Natural killer cell (primary cell): ENCODE results near the gene IQSEC1. TPM values are rescaled to one million over a fixed set of nuclear protein-coding genes. Genes with fewer than 3 reads are reported as not detected.

Experiments used
- ATAC-seq, 3 donors: fragments of 150-1000 bp in 2 of 3; fragments of 200-7000 bp in 1 of 3; cut with Tn5 transposase; 1 replicate in 1 of 3; 2 replicates in 2 of 3; pipeline ENCODE4 v1.10.0; 2021; ENCODE audit warnings: mild to moderate bottlenecking in 2 of 3, moderate library complexity in 2 of 3
- DNase-seq, 2 donors: peaks; one replicate each; pipeline versions ENCODE4 v3.0.0 to v3.0.0-alpha.2; 2013 to 2021; ENCODE audit warnings: mixed read lengths in 1 of 2
- H3K27ac ChIP-seq: one replicate; pipeline ENCODE4 v1.5.1; 2013; ENCODE audit warnings: mild to moderate bottlenecking, low read length
- H3K27me3 ChIP-seq: one replicate; pipeline ENCODE4 v1.6.1; 2013; ENCODE audit warnings: low read length; ENCODE audit not compliant: control insufficient read depth, insufficient read depth
- H3K36me3 ChIP-seq: one replicate; pipeline ENCODE4 v1.6.1; 2013; ENCODE audit warnings: low read length; ENCODE audit not compliant: control insufficient read depth, insufficient read depth
- H3K4me1 ChIP-seq: one replicate; pipeline ENCODE4 v1.6.1; 2013; ENCODE audit warnings: low read length; ENCODE audit not compliant: control insufficient read depth, insufficient read depth
- H3K4me3 ChIP-seq: one replicate; pipeline ENCODE4 v1.5.1; 2013; ENCODE audit warnings: low read length
- H3K9me3 ChIP-seq: one replicate; pipeline ENCODE4 v1.6.1; 2013; ENCODE audit warnings: low read length; ENCODE audit not compliant: control insufficient read depth, insufficient read depth
- H3K27ac Mint-ChIP-seq, 2 donors: one replicate each; pipeline ENCODE4 v1.8.0; 2022; ENCODE audit warnings: mild to moderate bottlenecking in 2 of 2, mixed read lengths in 2 of 2, moderate library complexity in 1 of 2
- H3K27me3 Mint-ChIP-seq, 2 donors: one replicate each; pipeline ENCODE4 v1.8.0; 2022; ENCODE audit warnings: low read depth in 2 of 2, mixed read lengths in 2 of 2
- H3K36me3 Mint-ChIP-seq: one replicate; pipeline ENCODE4 v1.8.0; 2022; ENCODE audit warnings: mixed read lengths
- H3K4me1 Mint-ChIP-seq, 2 donors: one replicate each; pipeline ENCODE4 v1.8.0; 2022; ENCODE audit warnings: mixed read lengths in 2 of 2
- H3K4me3 Mint-ChIP-seq: one replicate; pipeline ENCODE4 v1.8.0; 2022; ENCODE audit warnings: mild to moderate bottlenecking, moderate library complexity, mixed read lengths
- H3K9me3 Mint-ChIP-seq, 2 donors: one replicate each; pipeline ENCODE4 v1.8.0; 2022; ENCODE audit warnings: mixed read lengths in 2 of 2
- CTCF ChIP-seq: fragments of 200-600 bp; IDR thresholded peaks from one replicate; pipeline ENCODE4 v1.8.0; 2022; ENCODE audit warnings: antibody characterized with exemption
- WGBS: methylation state at CpG from one replicate; pipeline ENCODE4 v1.1.7; 2013; ENCODE audit warnings: missing lambda C conversion rate; ENCODE audit not compliant: insufficient coverage; 5-methylcytosine and 5-hydroxymethylcytosine counted together
- intact Hi-C: fragments of 100-400 bp; cut with micrococcal nuclease; formaldehyde crosslinking; loops from one replicate; pipeline ENCODE4 v1.14.2; 2022
- total RNA-seq, 4 donors: library from RNA; stranded (reverse); fragments of 120-200 nt in 1 of 4; gene quantifications; one replicate each; pipeline versions ENCODE4 v1.2.3 to v1.2.4, GENCODE V29; 2013 to 2022

Gene IQSEC1
- total RNA-seq, 3 donors from 2014 or later (not counting 1 experiment from before 2014, with no cell fraction given) = 124 to 189 (median 138) TPM

GRCh38 chr3:13120928-13121552 lies 47.8 kb upstream of the IQSEC1 start:
- H3K36me3 Mint-ChIP-seq = no peaks in the 10 kb centered on the region
- H3K27me3 ChIP-seq = no peaks in the 10 kb centered on the region
- H3K9me3 Mint-ChIP-seq = no peaks in the 10 kb centered on the region
- TF ChIP-seq CTCF = no peak
- no peaks in the 10 kb centered on the region for H3K36me3 ChIP-seq
- ATAC-seq (no peak), DNase-seq (no peak)
- no peaks in the 10 kb centered on the region for H3K4me1 Mint-ChIP-seq
- no peaks in the 10 kb centered on the region for H3K9me3 ChIP-seq
- H3K27ac ChIP-seq = no peak overlapping the region
- no peaks in the 10 kb centered on the region for H3K4me1 ChIP-seq
- H3K27ac Mint-ChIP-seq = no peak overlapping the region
- no peak overlapping the region for H3K4me3 ChIP-seq
- WGBS = 91% methylated on average over 16 of the region's 16 CpGs
- no peak overlapping the region for H3K4me3 Mint-ChIP-seq
- intact Hi-C loops = no loop called here
- peaks cover 0 to 3% of the 10 kb centered on the region in 2 donors for H3K27me3 Mint-ChIP-seq

- Histone ChIP-seq H3K4me3 (no peak overlapping the region), H3K4me1 (no peaks in the 10 kb centered on the region), H3K9me3 (no peaks in the 10 kb centered on the region), H3K27ac (no peak overlapping the region), H3K36me3 (no peaks in the 10 kb centered on the region), H3K27me3 (no peaks in the 10 kb centered on the region)
- DNase-seq (no peak), ATAC-seq (no peak)
- Mint-ChIP-seq H3K9me3 (no peaks in the 10 kb centered on the region), H3K4me3 (no peak overlapping the region), H3K36me3 (no peaks in the 10 kb centered on the region), H3K4me1 (no peaks in the 10 kb centered on the region), H3K27ac (no peak overlapping the region), H3K27me3 (peaks cover 0 to 3% of the 10 kb centered on the region in 2 donors)
- intact Hi-C loops = no loop called here
- WGBS = 84% methylated on average over 14 of the region's 14 CpGs
- TF ChIP-seq CTCF = no peak
These were observed 47.2 kb upstream of the IQSEC1 start for GRCh38 chr3:13120289-13120927.

GRCh38 chr3:13119471-13120220 lies 46.4 kb upstream of the IQSEC1 start:
- Mint-ChIP-seq H3K27me3 (peaks cover 0 to 5% of the 10 kb centered on the region in 2 donors), H3K4me3 (no peak overlapping the region), H3K36me3 (no peaks in the 10 kb centered on the region), H3K27ac (no peak overlapping the region), H3K9me3 (no peaks in the 10 kb centered on the region), H3K4me1 (no peaks in the 10 kb centered on the region)
- Histone ChIP-seq H3K27ac (no peak overlapping the region), H3K27me3 (no peaks in the 10 kb centered on the region), H3K4me1 (no peaks in the 10 kb centered on the region), H3K4me3 (no peak overlapping the region), H3K36me3 (no peaks in the 10 kb centered on the region), H3K9me3 (no peaks in the 10 kb centered on the region)
- DNase-seq (no peak), ATAC-seq (no peak)
- WGBS = 74% methylated on average over 17 of the region's 17 CpGs
- no peak for TF ChIP-seq CTCF
- intact Hi-C loops = no loop called here
